G401 (cell line): ENCODE data around the gene BTAF1. TPM values are rescaled to one million over a fixed set of nuclear protein-coding genes. Genes with fewer than 3 reads are reported as not detected.

Source experiments
- total RNA-seq: library from RNA; depleted of rRNA; stranded (reverse); fragments of >200 nt; shearing (Covaris generic); gene quantifications from 2 replicates; pipeline ENCODE4 v1.2.3, GENCODE V29; 2014; rRNA removed

BTAF1 gene
- total RNA-seq, 1 experiment from 2014 or later, result 25.6 TPM

Other genes starting within 250 kb of the BTAF1 start
- 38.4 and 54.3 TPM in 2 replicates for gene TNKS2, start 125.3 kb upstream of the BTAF1 start, total RNA-seq
- gene FGFBP3, start 14.3 kb upstream of the BTAF1 start, total RNA-seq, result 248 and 252 TPM in 2 replicates